ENCODE results near the gene FXYD5.

The FXYD5 gene

DNA sequence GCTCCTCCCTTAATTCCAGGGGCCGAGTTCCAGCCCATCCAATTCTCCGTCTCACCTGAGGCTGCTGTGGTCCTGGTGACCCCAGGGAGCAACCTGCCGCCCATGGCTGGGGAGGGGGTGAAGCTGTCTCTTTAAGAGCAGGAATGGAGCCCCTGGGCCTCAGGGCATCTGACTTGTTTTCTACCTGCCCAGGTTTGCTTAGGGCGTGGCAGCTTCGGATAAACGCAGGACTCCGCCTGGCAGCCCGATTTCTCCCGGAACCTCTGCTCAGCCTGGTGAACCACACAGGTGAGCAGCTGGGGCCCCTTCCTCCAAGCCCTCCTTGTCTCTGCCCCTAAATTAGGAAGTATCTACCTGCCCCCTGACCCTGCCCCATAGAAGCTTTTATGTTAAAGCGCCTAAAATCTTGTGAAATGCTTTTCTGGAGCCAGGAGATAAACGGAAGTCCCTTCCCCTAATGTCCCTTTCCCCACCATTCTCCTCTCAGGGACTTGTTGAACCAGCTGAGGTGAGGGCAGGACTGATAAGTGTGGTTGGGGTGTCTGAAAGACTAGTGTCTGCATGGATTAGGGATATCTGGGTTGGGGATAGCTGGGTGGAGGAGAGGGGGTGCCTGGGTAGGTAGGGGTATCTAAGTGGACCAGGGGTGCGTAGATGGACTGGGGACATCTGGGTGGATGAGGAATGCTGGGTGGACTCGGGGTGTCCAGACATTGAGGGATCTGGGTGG, 38.3 kb upstream of the FXYD5 start:
- TF ChIP-seq, protein P1, sequence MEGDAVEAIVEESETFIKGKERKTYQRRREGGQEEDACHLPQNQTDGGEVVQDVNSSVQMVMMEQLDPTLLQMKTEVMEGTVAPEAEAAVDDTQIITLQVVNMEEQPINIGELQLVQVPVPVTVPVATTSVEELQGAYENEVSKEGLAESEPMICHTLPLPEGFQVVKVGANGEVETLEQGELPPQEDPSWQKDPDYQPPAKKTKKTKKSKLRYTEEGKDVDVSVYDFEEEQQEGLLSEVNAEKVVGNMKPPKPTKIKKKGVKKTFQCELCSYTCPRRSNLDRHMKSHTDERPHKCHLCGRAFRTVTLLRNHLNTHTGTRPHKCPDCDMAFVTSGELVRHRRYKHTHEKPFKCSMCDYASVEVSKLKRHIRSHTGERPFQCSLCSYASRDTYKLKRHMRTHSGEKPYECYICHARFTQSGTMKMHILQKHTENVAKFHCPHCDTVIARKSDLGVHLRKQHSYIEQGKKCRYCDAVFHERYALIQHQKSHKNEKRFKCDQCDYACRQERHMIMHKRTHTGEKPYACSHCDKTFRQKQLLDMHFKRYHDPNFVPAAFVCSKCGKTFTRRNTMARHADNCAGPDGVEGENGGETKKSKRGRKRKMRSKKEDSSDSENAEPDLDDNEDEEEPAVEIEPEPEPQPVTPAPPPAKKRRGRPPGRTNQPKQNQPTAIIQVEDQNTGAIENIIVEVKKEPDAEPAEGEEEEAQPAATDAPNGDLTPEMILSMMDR (IDR thresholded peaks at IDR 0.05; ENCODE audit: borderline replicate concordance, insufficient read depth, low read depth, low read length), result no peak
- H3K4me3 ChIP-seq (ENCODE audit: low read depth, low read length), result no peak overlapping the region

DNA sequence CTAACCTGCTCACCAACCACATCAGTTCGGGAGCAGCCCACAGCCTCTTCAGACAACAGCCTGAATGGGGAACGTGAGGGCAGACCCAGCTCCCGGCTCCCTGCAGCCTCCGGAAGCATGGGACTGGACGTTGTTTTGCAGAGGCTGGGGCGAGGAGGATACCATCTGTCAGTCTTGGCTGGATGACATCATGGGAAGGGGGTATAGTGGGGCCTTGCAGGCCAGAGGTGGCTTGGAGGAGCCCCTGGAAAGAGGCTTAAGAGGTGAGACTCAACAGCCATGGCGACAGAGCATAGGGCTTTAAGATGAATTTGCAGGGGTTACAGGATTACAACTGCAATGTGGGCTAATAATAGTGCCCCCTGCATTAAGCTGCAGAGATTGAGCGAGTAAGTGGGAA, 37.4 kb upstream of the FXYD5 start:
- TF ChIP-seq, protein P1 (IDR thresholded peaks at IDR 0.05; ENCODE audit: borderline replicate concordance, insufficient read depth, low read depth, low read length), result no peak
- H3K4me3 ChIP-seq (ENCODE audit: low read depth, low read length), result no peak overlapping the region

DNA sequence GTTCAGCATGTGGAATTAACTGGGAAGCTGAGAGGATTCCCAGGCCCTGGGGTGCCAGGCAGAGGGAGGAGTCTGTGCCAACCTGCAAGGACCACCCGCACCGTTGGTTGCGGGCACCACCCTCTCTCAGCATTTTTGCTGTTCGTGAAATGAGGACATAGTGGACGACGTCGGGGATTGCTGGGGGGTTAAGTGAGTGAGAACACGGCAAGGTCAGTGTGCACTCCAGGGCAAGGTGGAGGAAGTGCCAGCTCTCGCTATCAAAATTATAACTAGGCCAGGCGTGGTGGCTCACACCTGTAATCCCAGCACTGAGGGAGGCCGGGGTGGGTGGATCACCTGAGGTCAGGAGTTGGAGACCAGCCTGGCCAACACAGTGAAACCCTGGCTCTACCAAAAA, 36.7 kb upstream of the FXYD5 start:
- TF ChIP-seq, protein P1 (IDR thresholded peaks at IDR 0.05; ENCODE audit: borderline replicate concordance, insufficient read depth, low read depth, low read length), result no peak
- no peak overlapping the region for H3K4me3 ChIP-seq (ENCODE audit: low read depth, low read length)

DNA sequence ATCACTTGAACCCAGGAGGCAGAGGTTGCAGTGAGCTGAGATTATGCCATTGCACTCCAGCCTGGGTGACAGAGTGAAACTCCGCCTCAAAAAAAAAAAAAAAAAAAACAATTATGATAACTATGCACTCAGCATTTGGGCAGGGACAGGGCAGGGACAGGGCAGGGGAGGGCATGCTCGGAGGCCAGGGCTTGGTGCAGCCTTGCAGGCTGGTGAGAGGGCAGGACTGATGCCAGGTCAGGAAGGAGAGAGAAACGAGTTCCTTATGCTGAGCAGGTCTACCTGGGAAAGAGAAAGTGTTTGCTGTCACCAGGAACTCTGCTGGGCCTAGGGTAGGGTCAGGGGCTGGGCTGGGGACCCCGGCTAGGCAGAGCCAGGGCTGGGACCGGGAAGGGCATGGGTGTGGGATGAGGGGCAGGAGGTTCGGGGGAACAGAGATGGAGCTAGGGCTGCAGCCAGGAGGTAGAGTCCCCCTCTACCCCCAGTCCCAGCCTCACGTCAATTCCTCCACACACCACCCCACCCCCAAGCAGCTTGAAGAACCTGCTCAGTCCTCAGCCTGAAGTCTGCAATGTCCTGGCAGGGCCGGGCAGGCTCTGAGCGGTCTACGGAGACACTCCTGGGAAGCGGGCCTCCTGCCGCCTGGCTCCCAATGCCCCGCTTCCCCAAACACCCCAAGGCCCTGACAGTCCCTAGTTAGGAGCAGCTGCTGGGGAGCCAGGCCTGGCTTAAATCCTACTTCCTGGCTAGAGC, 36.1 kb upstream of the FXYD5 start:
- TF ChIP-seq, protein P1 (IDR thresholded peaks at IDR 0.05; ENCODE audit: borderline replicate concordance, insufficient read depth, low read depth, low read length), result no peak
- H3K4me3 ChIP-seq (ENCODE audit: low read depth, low read length), result no peak overlapping the region

DNA sequence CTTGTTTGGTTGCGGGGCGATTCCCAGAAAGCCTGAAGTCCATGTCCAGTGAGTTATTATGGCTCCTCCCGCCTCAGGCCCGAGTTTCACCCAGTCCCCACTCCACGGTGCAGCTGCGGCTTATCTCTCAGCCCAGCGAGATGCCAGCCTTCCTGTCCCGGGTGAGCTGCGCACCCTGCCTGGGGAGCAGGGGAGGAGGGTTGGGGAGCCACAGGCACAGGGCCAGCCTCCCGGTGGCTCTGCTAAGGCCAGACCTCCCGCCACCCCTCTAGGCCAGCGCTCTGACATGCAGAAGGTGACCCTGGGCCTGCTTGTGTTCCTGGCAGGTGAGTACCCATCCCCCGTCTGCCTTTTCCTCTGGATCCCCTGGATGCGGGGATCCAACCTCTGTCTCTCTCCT, 35.4 kb upstream of the FXYD5 start:
- TF ChIP-seq, protein P1 (IDR thresholded peaks at IDR 0.05; ENCODE audit: borderline replicate concordance, insufficient read depth, low read depth, low read length), result no peak
- H3K4me3 ChIP-seq (ENCODE audit: low read depth, low read length), result no peak overlapping the region

DNA sequence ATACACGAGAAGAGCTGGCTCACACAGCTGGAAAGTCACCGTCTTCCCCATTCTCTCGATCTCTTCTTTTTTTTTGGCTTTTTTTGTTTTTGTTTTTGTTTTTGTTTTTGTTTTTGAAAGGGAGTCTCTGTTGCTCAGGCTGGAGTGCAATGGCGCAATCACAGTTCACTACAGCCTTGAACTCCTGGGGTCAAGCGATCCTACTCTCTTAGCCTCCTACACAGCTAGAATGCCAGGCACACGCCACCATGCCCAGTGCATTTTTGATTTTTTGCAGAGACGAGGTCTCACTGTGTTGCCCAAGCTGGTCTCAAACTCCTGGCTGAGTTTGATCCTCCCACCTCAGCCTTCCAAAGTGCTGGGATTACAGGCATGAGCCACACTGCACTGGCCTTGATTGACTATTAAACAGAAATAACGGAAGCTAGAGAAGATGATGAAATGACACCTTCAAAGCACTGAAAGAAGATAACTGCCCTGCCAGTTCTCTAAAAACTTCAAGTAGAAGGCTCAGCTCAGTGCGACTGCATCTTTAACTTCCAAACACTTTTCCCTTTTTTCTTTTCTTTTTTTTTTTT, 34.9 kb upstream of the FXYD5 start:
- TF ChIP-seq, protein P1 (IDR thresholded peaks at IDR 0.05; ENCODE audit: borderline replicate concordance, insufficient read depth, low read depth, low read length), result no peak
- H3K4me3 ChIP-seq (ENCODE audit: low read depth, low read length), result no peak overlapping the region
